ENCODE measurements around the gene MTCL1. TPM values are rescaled to one million over a fixed set of nuclear protein-coding genes. Genes with fewer than 3 reads are reported as not detected.

The MTCL1 gene
- total RNA-seq, 1 donor: 59.6 TPM

- H3K4me3 ChIP-seq (ENCODE audit: low read depth, low read length): no peak overlapping the region
- TF ChIP-seq CTCF (IDR thresholded peaks at IDR 0.05; ENCODE audit: insufficient read depth, low read depth, low read length): no peak
- DNase-seq (ENCODE audit: low read depth): no peak
These were observed 150.9 kb downstream of the MTCL1 start for GRCh38 chr18:8856212-8856611.

GRCh38 chr18:8856769-8857393 is 151.5 kb downstream of the MTCL1 start:
- TF ChIP-seq CTCF (IDR thresholded peaks at IDR 0.05; ENCODE audit: insufficient read depth, low read depth, low read length): no peak
- DNase-seq (ENCODE audit: low read depth): no peak
- no peak overlapping the region for H3K4me3 ChIP-seq (ENCODE audit: low read depth, low read length)

GRCh38 chr18:8857806-8858205 is 152.4 kb downstream of the MTCL1 start:
- TF ChIP-seq CTCF (IDR thresholded peaks at IDR 0.05; ENCODE audit: insufficient read depth, low read depth, low read length): no peak
- DNase-seq (ENCODE audit: low read depth): no peak
- no peak overlapping the region for H3K4me3 ChIP-seq (ENCODE audit: low read depth, low read length)

GRCh38 chr18:8858888-8859511 is 153.6 kb downstream of the MTCL1 start:
- no peak for TF ChIP-seq CTCF (IDR thresholded peaks at IDR 0.05; ENCODE audit: insufficient read depth, low read depth, low read length)
- DNase-seq (ENCODE audit: low read depth): peak; percentile 97
- no peak overlapping the region for H3K4me3 ChIP-seq (ENCODE audit: low read depth, low read length)

GRCh38 chr18:8860845-8861642 is 155.7 kb downstream of the MTCL1 start:
- no peak overlapping the region for H3K4me3 ChIP-seq (ENCODE audit: low read depth, low read length)

GRCh38 chr18:8863427-8863826 is 158.1 kb downstream of the MTCL1 start:
- DNase-seq (ENCODE audit: low read depth): no peak
- H3K4me3 ChIP-seq (ENCODE audit: low read depth, low read length): no peak overlapping the region
- no peak for TF ChIP-seq CTCF (IDR thresholded peaks at IDR 0.05; ENCODE audit: insufficient read depth, low read depth, low read length)

More at GRCh38 chr18:8860845-8861642, 155.7 kb downstream of the MTCL1 start:
- no peak for TF ChIP-seq CTCF (IDR thresholded peaks at IDR 0.05; ENCODE audit: insufficient read depth, low read depth, low read length)
- no peak for DNase-seq (ENCODE audit: low read depth)

Measured in fibroblast of villous mesenchyme (primary cell).